Measurements from ENCODE around the gene KAZN.

DNA sequence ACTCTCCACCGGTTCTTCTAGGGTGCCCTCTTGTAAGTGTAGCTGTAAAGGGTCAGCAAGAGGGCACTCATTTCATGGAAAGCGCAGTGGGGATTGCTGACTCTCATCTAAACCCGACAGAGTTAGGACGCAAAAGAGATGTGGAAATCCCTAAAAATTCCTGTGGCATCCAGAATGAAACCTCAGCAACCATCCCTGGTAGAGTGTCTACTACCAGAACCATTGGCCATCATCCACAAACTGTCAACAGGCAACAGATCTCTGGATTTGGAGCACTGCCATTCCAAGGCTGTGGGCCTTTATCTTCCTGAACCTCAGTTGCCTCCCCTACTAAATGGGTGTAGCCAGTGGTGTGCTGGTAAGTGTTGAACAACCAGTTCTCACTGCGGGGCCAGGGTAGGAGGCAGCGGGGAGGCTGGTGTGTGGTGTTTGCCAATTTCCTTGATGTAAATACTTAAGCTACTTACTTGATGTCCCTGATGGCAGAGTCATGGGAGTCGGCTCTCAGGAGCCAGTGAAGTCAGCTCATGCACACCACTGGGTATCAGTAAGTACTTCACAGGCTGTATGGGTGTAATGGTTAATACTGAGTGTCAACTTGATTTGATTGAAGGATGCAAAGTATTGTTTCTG lies 195.8 kb downstream of the KAZN start:
- TF ChIP-seq CTCF (IDR thresholded peaks at IDR 0.05) (no peak), POLR2AphosphoS5 (IDR thresholded peaks at IDR 0.05) (no peak)
